ENCODE data around the gene TPH1. TPM values are rescaled to one million over a fixed set of nuclear protein-coding genes. Genes with fewer than 3 reads are reported as not detected.
A peak's percentile ranks its signal among the peaks of the same experiment; 100 is the strongest.

TPH1 gene
- polyA plus RNA-seq: not detected

DNA sequence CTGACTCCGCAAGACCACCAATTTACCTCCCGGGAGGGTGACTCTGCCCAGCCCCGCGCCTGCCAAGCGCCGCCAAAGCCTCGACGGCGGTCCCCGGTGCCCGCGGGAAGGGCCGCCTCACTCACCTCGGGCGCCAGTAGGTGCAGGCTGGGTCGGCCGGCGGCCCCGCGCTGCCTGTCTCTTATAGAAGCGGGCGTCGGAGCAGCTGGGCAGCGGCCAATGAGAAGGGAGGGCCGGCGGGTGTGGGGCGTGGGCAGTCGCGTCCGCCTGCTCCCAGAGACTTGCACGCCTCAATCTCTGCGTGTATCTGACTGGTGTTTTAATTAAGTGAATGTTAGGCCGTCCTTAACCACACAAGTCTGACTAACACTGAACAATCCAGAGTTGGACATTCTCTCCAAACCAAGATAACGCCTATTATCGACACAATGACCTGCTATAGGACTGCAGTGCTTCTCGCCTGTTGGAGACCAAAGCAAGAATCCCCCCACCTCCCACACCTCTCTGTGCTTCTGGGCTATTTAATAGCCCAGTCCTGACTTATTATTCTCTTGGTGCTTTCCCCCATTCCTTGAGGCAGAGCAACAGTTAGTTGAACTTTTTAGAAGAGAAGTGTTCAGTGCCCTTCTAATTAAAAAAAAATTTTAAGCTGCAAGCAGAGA, at the start of gene TPH1:
TSS of gene TPH1 (minus strand) at position 154 of the 662 bp plus-strand sequence. CDS start 5,507 bp downstream, outside the sequence.
- Mint-ChIP-seq H3K36me3 (peaks cover 0 to 7% (median 0%) of the 10 kb centered on the region in 3 donors), H3K27me3 (ENCODE audit: low read depth in 3 of 3) (peaks cover 4 to 15% (median 4%) of the 10 kb centered on the region in 3 donors), H3K9me3 (no peaks in the 10 kb centered on the region), H3K4me3 (no peak within 1 kb of the TSS), H3K4me1 (no peaks in the 10 kb centered on the region), H3K27ac (no peak within 1 kb of the TSS)
- DNase-seq: no peak

DNA sequence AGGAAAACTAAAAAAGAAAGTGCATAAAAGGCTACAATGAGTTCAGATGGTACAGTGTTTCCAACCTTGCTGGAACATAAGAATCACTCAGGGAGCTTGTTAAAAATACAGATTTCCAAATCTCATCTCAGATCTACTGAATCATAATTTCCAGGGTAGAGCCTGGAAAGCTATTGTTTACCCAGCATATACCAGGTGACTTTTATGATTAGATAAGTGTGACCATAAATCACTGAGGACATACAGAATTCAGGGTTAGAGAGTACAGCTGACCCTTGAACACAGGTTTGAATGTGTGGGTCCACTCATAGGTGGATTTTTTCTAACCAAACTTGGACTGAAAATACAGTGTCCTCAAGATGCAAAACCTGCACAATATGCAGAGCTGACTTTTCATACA, 47.9 kb upstream of the TPH1 start:
- peaks cover 29 to 47% (median 36%) of the 10 kb centered on the region in 3 donors for H3K36me3 Mint-ChIP-seq
- no peak for DNase-seq
- peaks cover 0 to 2% of the 10 kb centered on the region in 2 donors for H3K4me1 Mint-ChIP-seq
- H3K27me3 Mint-ChIP-seq (ENCODE audit: low read depth in 3 of 3): no peaks in the 10 kb centered on the region
- no peaks in the 10 kb centered on the region for H3K9me3 Mint-ChIP-seq
- H3K4me3 Mint-ChIP-seq: no peak overlapping the region
- no peak overlapping the region for H3K27ac Mint-ChIP-seq

DNA sequence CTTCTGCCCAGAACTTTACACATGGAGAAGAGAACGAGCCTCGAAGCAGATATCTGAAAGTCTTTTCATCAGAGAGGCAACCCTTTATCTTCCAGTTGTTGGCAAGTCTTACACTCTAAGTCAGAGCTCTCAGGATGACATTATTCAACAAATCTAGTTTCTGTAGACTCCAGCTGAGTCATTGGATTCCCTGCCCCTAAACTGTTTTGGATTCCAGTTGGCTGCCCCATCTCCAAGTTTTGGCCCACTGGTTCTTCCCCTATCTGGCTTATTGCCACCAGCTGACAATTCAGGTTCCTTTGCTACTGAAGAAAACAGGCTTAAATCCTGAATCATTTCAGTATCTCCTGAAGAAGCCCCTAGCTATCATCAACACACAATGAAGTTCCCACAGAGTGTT, 45.7 kb upstream of the TPH1 start:
- Mint-ChIP-seq H3K27ac (no peak overlapping the region), H3K36me3 (peaks cover 38 to 63% (median 50%) of the 10 kb centered on the region in 3 donors), H3K4me3 (no peak overlapping the region), H3K4me1 (no peaks in the 10 kb centered on the region), H3K27me3 (ENCODE audit: low read depth in 3 of 3) (no peaks in the 10 kb centered on the region), H3K9me3 (no peaks in the 10 kb centered on the region)
- no peak for DNase-seq

DNA sequence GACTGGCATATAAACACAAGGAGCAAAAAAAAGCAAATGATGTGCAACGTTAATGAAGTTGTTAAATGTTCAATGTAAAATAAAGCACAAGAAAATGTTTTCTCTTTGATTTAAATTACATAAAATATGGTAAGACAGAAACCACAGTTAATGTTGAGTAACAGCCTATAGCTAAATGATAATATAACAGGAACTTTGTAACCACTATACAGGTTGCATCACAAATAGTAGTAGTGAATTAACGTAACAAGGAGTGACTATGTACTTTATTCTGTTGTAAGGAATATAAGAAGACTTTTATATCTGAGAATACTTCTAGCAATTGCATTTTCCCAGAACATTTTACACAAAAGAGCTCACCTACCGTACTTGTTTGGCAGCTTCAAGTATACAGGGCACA, 42.9 kb upstream of the TPH1 start:
- Mint-ChIP-seq H3K9me3 (no peaks in the 10 kb centered on the region), H3K36me3 (peaks cover 37 to 53% (median 41%) of the 10 kb centered on the region in 3 donors), H3K4me1 (no peaks in the 10 kb centered on the region), H3K4me3 (no peak overlapping the region), H3K27ac (no peak overlapping the region), H3K27me3 (ENCODE audit: low read depth in 3 of 3) (no peaks in the 10 kb centered on the region)
- no peak for DNase-seq

DNA sequence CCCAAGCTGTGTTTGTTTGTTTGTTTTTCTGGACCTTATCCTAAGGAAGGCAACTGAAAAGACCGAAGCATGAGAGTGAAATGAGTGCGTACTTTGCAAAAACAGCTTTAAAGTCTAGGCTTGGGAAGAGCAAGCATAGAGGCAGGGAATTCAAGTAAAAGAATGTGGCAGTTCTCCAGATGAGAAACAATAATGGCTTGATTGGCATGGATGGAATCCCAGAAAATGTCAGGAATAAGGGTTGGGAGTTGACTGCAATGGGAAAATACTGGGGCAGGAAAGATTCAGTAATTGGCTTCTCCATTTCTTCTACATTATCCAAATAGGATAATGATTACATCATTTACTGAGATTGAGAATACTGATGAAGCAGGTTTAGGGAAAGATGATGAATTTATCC, 42.3 kb upstream of the TPH1 start:
- Mint-ChIP-seq H3K36me3 (peaks cover 37 to 56% (median 45%) of the 10 kb centered on the region in 3 donors), H3K27ac (peak overlapping the region in 1 of 6 donors; percentile 4)

DNA sequence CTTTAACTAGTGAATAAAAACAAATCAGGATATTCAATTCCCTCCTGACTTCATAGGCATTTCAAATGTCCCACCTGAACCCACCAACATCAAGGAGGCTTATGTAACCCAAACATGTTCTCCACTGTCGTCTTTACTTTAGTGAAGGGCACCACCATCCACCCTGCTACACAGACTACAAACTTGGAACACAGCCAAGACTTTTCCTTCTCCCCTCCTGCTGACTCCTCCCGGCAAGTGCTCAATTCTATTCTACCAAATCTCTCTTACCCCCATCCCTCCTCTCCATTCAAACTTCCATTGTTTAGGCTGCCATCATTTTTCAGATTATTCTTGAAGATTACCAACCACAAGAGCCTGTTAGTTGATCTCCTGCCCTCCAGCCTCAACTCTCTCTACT, 35.5 kb upstream of the TPH1 start:
- Mint-ChIP-seq H3K4me1 (no peaks in the 10 kb centered on the region), H3K4me3 (no peak overlapping the region), H3K9me3 (no peaks in the 10 kb centered on the region), H3K27me3 (ENCODE audit: low read depth in 3 of 3) (no peaks in the 10 kb centered on the region), H3K27ac (peak overlapping the region in 1 of 6 donors; percentile 1), H3K36me3 (peaks cover 19 to 37% (median 25%) of the 10 kb centered on the region in 3 donors)
- DNase-seq: no peak

More for the DNA sequence above, 42.3 kb upstream of the TPH1 start:
- Mint-ChIP-seq H3K9me3 (no peaks in the 10 kb centered on the region), H3K27me3 (ENCODE audit: low read depth in 3 of 3) (no peaks in the 10 kb centered on the region), H3K4me1 (no peaks in the 10 kb centered on the region), H3K4me3 (no peak overlapping the region)
- no peak for DNase-seq

DNA sequence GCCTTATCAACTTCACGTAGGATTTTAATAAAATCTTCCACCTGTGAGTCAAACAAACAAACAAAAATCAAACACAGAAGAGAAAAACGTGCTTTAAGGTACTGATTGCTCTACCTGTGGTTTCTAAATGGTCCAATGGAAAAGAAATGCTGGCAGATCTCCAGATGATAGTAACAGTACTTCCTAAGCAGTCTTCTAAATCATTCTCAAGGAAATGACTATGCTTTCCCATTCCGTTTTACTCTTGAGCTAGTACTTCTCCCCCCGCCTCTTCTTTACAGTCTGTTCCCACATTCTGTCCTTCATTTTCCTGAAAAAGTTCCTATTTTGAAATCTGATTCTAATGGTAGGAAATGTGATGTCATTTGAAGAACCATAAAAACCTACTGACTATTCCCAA, 34.4 kb upstream of the TPH1 start:
- Mint-ChIP-seq H3K36me3 (peaks cover 15 to 33% (median 21%) of the 10 kb centered on the region in 3 donors), H3K27ac (no peak overlapping the region), H3K9me3 (no peaks in the 10 kb centered on the region), H3K27me3 (ENCODE audit: low read depth in 3 of 3) (no peaks in the 10 kb centered on the region), H3K4me1 (no peaks in the 10 kb centered on the region), H3K4me3 (no peak overlapping the region)
- no peak for DNase-seq

DNA sequence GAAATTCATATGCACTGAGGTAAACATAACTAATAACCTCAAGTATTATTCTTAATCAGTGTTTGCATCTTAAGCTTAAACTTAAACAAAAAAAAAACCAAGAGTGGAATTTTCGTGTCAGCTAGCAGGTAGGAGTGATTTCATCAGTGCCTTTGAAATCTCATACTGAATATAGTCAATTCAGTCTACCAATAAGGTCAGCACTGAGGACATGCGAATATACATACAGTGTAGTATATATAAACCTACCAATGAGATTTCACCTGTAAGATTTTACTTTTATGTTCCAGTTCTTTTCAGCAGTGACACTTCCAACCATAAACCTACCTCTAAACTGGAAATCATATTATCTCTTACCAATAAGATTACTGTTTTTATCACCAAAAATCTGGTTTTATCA, 32.8 kb upstream of the TPH1 start:
- no peaks in the 10 kb centered on the region for H3K9me3 Mint-ChIP-seq
- H3K4me1 Mint-ChIP-seq: no peaks in the 10 kb centered on the region
- no peak overlapping the region for H3K4me3 Mint-ChIP-seq
- peaks cover 9 to 32% (median 21%) of the 10 kb centered on the region in 3 donors for H3K36me3 Mint-ChIP-seq
- peak overlapping the region in 1 of 6 donors; percentile 14 for H3K27ac Mint-ChIP-seq
- DNase-seq: no peak
- no peaks in the 10 kb centered on the region for H3K27me3 Mint-ChIP-seq (ENCODE audit: low read depth in 3 of 3)

DNA sequence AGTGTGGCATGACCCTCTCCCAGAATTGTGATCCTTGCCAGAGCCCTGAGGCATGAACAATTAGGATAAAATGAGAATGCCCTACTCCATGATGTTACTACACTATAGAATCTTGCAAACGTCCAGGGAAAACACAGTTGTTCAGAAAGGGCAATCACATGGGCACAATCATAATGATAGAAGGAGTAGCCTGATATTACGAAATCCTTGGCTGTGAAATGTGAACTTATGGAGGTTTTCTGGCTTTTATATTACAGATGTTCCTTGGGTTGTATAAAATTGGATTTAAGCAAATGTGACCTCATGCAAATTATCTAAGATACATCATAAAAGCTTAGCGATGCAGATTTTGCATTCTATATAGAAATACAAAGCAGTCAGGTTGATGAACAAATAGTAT, 29.4 kb upstream of the TPH1 start:
- H3K9me3 Mint-ChIP-seq: no peaks in the 10 kb centered on the region
- no peak overlapping the region for H3K27ac Mint-ChIP-seq
- no peaks in the 10 kb centered on the region for H3K27me3 Mint-ChIP-seq (ENCODE audit: low read depth in 3 of 3)
- H3K4me3 Mint-ChIP-seq: no peak overlapping the region
- no peaks in the 10 kb centered on the region for H3K4me1 Mint-ChIP-seq
- peaks cover 6 to 11% (median 7%) of the 10 kb centered on the region in 3 donors for H3K36me3 Mint-ChIP-seq
- DNase-seq: no peak

DNA sequence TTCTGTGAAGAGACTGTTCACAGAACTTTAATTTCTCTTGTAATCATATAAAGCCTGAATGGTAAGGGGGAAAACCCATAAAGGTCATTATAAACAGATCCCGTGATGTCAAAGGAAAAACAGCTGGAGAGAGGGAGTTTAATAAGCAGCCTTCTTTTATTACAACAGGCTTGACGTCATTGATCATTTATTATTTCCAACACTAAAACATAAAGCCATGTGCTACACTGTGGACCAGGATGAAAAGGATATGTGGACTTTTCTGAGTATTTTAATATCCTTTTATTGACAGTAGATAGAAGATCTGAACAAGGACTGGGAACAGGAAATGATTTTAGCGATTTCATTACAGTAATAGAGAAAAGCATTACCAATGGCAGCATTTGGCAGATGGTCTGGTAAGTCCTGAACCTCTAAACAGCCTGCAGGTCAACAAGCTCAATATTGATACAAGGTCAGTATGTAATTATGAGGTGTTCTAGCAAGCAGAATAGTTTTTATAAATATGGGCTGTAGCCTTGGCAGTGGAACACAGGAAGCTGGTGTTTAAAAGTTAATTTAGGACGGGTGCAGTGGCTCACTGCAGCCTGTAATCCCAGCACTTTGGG, 25.1 kb upstream of the TPH1 start:
- Mint-ChIP-seq H3K36me3 (peaks cover 0 to 9% (median 8%) of the 10 kb centered on the region in 3 donors), H3K4me1 (no peaks in the 10 kb centered on the region), H3K27ac (no peak overlapping the region), H3K9me3 (no peaks in the 10 kb centered on the region), H3K27me3 (ENCODE audit: low read depth in 3 of 3) (no peaks in the 10 kb centered on the region), H3K4me3 (no peak overlapping the region)
- DNase-seq: no peak

DNA sequence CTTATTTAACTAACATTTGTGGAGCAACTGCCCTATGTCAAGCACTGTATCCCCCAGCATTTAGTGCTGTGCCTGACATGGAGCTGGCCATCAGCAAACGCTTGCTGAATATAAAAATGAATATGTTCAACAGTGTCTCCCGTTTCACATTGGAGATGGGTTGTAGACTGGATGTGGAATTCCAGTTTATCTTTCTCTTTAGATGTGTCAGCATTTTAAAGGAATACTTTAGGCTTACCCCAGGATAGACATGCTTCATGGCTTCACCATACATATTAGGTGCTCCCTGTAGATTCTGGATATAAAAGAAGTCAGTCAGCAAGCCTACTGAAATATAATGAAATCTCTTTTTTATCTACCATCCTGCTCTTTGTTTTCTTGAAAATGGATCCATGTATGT, 21.3 kb upstream of the TPH1 start:
- Mint-ChIP-seq H3K36me3 (peaks cover 0 to 11% (median 8%) of the 10 kb centered on the region in 3 donors), H3K4me3 (no peak overlapping the region), H3K4me1 (no peaks in the 10 kb centered on the region), H3K9me3 (no peaks in the 10 kb centered on the region), H3K27ac (no peak overlapping the region), H3K27me3 (ENCODE audit: low read depth in 3 of 3) (no peaks in the 10 kb centered on the region)
- no peak for DNase-seq

DNA sequence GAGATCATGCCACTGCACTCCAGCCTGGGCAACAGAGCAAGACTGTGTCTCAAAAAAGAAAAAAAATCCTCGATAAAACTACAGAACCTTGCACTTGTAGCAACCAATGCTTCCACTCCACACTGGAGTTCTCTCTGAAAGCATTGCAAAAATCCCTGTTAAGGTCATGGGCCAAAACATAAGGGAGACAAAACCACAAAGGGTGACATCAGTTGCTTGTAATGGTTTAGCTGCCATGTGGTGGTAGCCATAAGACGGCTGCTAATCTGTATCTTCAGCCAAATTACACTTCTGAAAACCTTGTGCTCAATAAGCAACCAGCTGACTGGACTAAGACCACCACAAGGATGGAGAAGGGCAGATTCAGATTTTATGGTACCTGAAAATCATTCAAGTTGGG, 20.6 kb upstream of the TPH1 start:
- Mint-ChIP-seq H3K9me3 (no peaks in the 10 kb centered on the region), H3K4me3 (no peak overlapping the region), H3K4me1 (no peaks in the 10 kb centered on the region), H3K27me3 (ENCODE audit: low read depth in 3 of 3) (no peaks in the 10 kb centered on the region), H3K27ac (no peak overlapping the region), H3K36me3 (peaks cover 0 to 12% (median 8%) of the 10 kb centered on the region in 3 donors)
- no peak for DNase-seq

DNA sequence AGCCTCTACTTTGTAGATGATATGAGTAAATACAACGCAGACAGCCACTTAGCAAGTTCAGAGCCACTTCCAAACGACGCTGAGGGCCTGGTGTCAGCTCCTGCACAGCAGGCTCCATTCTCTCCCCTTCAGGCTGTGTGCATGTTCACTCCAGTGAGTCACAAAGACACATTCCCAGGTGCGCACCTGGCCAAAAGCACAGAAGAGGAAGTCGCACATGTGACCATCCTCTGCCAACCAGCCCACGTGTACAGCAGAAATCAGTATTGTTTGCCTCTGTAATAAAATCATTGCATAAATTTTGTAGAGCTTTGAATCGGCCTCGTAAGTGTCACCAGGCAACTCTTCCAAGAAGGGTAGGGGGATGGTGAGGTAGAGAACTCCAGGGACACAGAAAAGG, 19.5 kb upstream of the TPH1 start:
- Mint-ChIP-seq H3K36me3 (peaks cover 0 to 12% (median 8%) of the 10 kb centered on the region in 3 donors), H3K27ac (no peak overlapping the region), H3K4me1 (no peaks in the 10 kb centered on the region), H3K9me3 (no peaks in the 10 kb centered on the region), H3K27me3 (ENCODE audit: low read depth in 3 of 3) (no peaks in the 10 kb centered on the region), H3K4me3 (no peak overlapping the region)
- DNase-seq: no peak

DNA sequence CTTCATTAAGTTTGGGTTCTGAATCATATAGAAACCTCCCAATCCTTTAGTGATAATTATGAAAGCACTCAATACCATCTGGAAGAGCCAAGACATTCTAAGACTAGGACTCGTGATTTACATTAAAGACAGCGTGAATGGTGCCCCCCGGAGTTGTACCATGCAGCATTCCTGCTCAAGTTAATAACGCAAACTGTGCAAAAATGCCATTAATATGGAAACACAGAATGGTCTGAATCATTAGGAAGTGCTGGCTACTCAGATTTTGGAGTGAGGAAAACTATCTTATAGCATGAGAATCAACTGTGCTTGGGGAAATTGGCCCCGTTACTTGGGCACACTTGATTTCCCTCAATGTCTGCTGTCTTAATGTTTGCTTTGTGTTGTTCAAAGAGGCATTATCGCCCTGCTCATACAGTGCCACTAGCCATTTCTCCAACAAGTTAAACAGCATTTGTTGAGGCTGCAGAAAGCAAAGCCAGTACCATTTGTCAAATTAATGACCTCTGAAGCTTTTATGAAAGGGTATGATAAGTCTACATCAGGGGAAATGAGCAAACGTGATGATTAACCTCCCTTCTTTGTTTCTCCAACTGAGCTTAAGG, 18.5 kb upstream of the TPH1 start:
- peaks cover 0 to 2% (median 0%) of the 10 kb centered on the region in 3 donors for H3K27me3 Mint-ChIP-seq (ENCODE audit: low read depth in 3 of 3)
- H3K4me3 Mint-ChIP-seq: no peak overlapping the region
- H3K27ac Mint-ChIP-seq: no peak overlapping the region
- H3K4me1 Mint-ChIP-seq: no peaks in the 10 kb centered on the region
- H3K36me3 Mint-ChIP-seq: peaks cover 0 to 9% (median 7%) of the 10 kb centered on the region in 3 donors
- no peak for DNase-seq
- H3K9me3 Mint-ChIP-seq: no peaks in the 10 kb centered on the region

Data from immature natural killer cell (primary cell).